IMR-90 (cell line): Measurements from ENCODE around the gene LDLRAD4.

Experiments used
- BHLHE40 ChIP-seq: fragments of 150-350 bp; IDR thresholded peaks from 2 replicates; pipeline ENCODE4 v1.6.1; 2016; ENCODE audit warnings: mild to moderate bottlenecking, low read depth, low read length
- CEBPB ChIP-seq: IDR thresholded peaks from 2 replicates; pipeline ENCODE4 v1.6.1; 2012; ENCODE audit warnings: low read depth, low read length, improper control_type of control experiment
- CHD1 ChIP-seq: IDR thresholded peaks from 2 replicates; pipeline ENCODE4 v1.6.1; 2012; ENCODE audit warnings: low read depth, low read length, improper control_type of control experiment
- FOS ChIP-seq: fragments of 150-350 bp; IDR thresholded peaks from 2 replicates; pipeline ENCODE4 v1.6.1; 2016; ENCODE audit warnings: low read depth, low read length
- MAFK ChIP-seq: IDR thresholded peaks from 2 replicates; pipeline ENCODE4 v1.6.1; 2012; ENCODE audit warnings: low read depth, low read length, improper control_type of control experiment
- MAZ ChIP-seq: IDR thresholded peaks from 2 replicates; pipeline ENCODE4 v1.6.1; 2012; ENCODE audit warnings: low read depth, mild to moderate bottlenecking, low read length, improper control_type of control experiment, moderate library complexity, borderline replicate concordance
- POLR2A ChIP-seq: IDR thresholded peaks from 2 replicates; pipeline ENCODE4 v1.6.1; 2012; ENCODE audit warnings: mild to moderate bottlenecking, low read depth, low read length
- RAD21 ChIP-seq: IDR thresholded peaks from 2 replicates; pipeline ENCODE4 v1.6.1; 2012; ENCODE audit warnings: low read length, improper control_type of control experiment
- RCOR1 ChIP-seq: IDR thresholded peaks from 2 replicates; pipeline ENCODE4 v1.6.1; 2012; ENCODE audit warnings: mild to moderate bottlenecking, low read length, improper control_type of control experiment; ENCODE audit not compliant: insufficient replicate concordance
- SMC3 ChIP-seq: fragments of 150-350 bp; IDR thresholded peaks from 2 replicates; pipeline ENCODE4 v1.6.1; 2016; ENCODE audit warnings: low read depth, mild to moderate bottlenecking, antibody characterized with exemption, low read length, moderate library complexity
- TF ChIP-seq, protein P1 (sequence below): conservative IDR thresholded peaks from 2 replicates; pipeline ENCODE4 v1.5.1; 2012; ENCODE audit warnings: mild to moderate bottlenecking, low read depth, low read length, improper control_type of control experiment
- TF ChIP-seq, protein P2 (sequence below): fragments of 150-350 bp; IDR thresholded peaks from 2 replicates; pipeline ENCODE4 v1.6.1; 2016; ENCODE audit warnings: low read depth, mild to moderate bottlenecking, low read length, moderate library complexity, borderline replicate concordance
- TF ChIP-seq, protein P3 (sequence below): fragments of 150-350 bp; IDR thresholded peaks from 2 replicates; pipeline ENCODE4 v1.6.1; 2017; ENCODE audit warnings: mild to moderate bottlenecking, antibody characterized with exemption, low read length, low read depth

DNA sequence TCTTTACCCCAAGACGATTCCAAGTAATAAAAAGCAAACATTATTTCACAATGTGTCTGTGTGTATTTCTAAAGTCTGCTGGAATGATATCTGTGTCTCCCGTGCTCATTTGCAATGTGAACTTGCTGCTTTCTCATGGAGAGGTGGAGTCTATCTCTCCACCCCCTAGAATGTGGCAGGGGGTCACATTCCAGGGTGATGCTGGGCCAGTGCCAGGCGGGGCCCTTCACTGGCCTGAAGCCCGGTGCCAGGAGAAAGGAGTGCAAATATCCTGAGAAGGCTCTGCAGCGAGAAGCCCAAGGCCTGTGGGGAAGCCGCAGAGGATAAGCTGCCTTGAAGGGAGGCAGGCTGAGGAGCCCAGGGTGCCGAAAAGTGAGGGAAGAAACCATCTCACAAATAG is 26.8 kb upstream of the LDLRAD4 start:
- no peak for TF ChIP-seq BHLHE40
- TF ChIP-seq CHD1, result no peak
- TF ChIP-seq, protein P1, sequence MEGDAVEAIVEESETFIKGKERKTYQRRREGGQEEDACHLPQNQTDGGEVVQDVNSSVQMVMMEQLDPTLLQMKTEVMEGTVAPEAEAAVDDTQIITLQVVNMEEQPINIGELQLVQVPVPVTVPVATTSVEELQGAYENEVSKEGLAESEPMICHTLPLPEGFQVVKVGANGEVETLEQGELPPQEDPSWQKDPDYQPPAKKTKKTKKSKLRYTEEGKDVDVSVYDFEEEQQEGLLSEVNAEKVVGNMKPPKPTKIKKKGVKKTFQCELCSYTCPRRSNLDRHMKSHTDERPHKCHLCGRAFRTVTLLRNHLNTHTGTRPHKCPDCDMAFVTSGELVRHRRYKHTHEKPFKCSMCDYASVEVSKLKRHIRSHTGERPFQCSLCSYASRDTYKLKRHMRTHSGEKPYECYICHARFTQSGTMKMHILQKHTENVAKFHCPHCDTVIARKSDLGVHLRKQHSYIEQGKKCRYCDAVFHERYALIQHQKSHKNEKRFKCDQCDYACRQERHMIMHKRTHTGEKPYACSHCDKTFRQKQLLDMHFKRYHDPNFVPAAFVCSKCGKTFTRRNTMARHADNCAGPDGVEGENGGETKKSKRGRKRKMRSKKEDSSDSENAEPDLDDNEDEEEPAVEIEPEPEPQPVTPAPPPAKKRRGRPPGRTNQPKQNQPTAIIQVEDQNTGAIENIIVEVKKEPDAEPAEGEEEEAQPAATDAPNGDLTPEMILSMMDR, result no peak
- no peak for TF ChIP-seq POLR2A
- TF ChIP-seq RAD21, result no peak
- TF ChIP-seq CEBPB, result no peak
- TF ChIP-seq RCOR1, result no peak
- no peak for TF ChIP-seq MAFK
- TF ChIP-seq MAZ, result no peak
- TF ChIP-seq, protein P2, sequence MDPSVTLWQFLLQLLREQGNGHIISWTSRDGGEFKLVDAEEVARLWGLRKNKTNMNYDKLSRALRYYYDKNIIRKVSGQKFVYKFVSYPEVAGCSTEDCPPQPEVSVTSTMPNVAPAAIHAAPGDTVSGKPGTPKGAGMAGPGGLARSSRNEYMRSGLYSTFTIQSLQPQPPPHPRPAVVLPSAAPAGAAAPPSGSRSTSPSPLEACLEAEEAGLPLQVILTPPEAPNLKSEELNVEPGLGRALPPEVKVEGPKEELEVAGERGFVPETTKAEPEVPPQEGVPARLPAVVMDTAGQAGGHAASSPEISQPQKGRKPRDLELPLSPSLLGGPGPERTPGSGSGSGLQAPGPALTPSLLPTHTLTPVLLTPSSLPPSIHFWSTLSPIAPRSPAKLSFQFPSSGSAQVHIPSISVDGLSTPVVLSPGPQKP, result no peak
- TF ChIP-seq SMC3, result no peak
- TF ChIP-seq FOS, result no peak
- TF ChIP-seq, protein P3, sequence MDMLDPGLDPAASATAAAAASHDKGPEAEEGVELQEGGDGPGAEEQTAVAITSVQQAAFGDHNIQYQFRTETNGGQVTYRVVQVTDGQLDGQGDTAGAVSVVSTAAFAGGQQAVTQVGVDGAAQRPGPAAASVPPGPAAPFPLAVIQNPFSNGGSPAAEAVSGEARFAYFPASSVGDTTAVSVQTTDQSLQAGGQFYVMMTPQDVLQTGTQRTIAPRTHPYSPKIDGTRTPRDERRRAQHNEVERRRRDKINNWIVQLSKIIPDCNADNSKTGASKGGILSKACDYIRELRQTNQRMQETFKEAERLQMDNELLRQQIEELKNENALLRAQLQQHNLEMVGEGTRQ, result no peak
